Activated CD4-positive, alpha-beta T cell treated with anti-CD3 and anti-CD28 coated beads, Interleukin-2, amount 50 U/mL, for 16 hours (primary cell): ENCODE results near the gene AGMO.

Experiments
- DNase-seq: peaks from one replicate; pipeline ENCODE4 v3.0.0-alpha.2; 2020

Gene AGMO

DNA sequence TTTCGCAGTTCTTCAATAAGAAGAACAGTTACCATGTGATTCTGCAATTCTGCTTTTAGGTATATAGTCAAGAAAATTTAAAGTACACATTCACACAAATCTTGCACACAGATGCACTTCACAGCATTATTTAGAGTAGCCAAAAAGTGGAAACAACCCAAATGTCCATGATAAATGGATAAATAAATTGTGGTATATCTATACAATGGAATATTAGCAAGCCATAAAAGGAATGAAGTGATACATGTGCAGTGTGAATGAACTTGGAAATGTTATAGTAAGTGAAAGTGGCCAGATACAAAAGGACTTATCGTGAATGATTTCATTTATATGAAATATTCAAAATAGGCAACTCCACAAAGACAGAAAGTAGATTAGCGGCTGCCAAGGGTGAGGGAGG lies 109.1 kb downstream of the AGMO start:
- DNase-seq: no peak

DNA sequence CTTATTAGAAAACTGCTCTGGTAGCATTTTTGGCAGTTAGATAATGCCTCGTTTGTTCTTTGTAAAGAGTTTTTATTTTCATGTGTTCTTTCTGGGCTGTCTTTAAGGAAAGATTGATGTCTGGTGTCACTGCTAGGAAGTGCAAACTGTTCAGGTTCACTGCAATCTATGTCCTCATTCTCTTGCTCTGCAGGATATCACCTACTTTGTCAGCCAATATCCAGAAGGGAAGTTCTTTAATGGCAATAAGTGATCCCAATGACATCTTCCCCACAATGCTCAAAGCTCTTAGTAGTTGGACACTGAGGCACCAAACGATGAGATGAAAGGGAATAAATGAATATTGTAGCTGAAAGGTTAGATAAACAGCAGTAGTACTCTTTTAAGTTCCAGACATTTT lies 115.1 kb downstream of the AGMO start:
- no peak for DNase-seq

DNA sequence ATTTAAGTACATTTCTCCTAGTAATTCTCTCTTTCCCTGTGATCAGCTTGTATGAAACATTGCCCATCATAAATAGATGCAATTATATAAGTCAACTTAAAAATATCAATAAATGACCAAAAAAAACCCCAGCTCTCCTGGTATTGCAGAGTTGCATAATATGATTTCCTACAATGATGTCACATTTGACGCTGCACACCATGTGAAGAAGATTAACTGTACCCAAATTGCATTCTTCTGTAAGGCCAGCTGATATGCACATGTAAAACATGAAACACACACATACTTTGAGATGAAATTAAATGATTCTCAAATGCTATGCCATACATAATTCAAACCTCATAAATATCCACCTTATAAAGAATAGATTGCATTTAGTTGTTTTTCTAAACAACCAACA lies 115.5 kb downstream of the AGMO start:
- DNase-seq: no peak

DNA sequence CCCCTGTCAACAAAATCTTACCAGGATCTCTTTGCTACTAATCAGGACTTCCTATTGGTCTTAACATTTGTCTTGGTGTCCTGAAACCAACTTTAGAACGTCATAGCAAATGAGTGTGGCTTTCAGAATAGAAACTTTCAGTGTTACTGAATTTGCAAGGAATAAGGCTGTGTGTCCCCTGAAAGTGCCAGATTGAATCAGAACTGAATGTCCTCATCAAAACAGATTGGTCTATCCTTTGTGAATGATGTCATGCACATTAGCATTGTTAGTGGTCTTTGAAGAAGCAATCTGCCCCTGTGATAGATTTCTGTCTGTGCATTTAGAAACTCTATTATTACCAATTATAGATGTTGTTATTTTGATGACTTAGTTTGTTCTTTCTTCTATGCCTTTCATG lies 119.9 kb downstream of the AGMO start:
- no peak for DNase-seq

DNA sequence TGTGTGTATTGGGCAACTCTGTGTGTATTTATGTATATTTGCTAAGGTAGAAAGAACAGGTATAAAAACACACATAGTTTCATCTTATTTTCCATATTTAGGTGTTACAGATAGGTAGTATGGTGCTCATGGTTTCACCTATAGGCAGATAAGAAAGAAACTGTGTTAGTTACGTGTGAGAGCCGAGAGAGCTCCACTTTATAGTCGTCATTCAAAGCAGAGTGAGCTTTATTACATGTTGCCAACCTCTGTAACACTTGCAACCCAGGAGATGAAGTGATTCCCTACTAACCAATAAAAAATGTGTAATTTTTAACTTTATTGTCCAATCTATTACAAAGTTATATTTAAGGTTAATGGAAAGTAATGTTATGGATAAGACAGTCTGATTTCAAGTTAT lies 121.3 kb downstream of the AGMO start:
- DNase-seq: no peak

DNA sequence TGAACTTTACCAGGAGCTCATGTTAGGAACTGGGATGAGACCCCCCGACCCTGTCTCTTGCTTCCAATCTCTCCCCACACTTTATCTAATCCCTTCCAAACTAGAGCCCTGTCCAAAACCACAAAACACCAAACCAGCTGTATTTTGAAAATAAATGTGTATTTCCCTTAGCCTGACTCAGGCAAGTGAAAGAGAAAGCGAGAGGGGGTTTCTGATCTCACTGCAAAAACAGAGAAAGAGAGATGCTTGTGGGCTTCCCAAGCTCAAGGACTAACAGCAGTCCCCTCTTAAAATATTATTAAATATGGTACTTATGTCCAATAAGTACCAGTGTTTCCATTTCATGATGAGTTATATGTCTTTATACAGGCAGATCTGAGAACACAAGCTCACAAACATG lies 122.0 kb downstream of the AGMO start:
- DNase-seq: no peak

DNA sequence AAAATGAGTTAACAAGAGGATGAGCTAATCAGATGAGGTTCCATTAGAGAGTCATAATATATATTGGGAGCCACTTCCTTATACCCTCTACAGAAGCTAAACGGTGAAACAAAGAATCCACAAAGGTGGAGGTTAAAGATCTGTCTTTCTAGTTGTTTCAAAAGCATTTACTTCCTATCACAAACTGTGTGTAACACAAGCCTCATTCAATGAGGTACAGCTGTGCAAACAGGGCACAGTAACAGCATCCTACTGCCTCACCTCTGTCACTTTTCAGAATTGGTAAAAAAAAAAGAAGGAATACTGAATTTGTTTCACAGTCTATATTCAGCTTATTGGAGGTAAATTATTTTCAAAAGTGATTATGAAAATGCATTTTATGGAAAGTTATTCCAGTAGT lies 128.7 kb downstream of the AGMO start:
- no peak for DNase-seq

DNA sequence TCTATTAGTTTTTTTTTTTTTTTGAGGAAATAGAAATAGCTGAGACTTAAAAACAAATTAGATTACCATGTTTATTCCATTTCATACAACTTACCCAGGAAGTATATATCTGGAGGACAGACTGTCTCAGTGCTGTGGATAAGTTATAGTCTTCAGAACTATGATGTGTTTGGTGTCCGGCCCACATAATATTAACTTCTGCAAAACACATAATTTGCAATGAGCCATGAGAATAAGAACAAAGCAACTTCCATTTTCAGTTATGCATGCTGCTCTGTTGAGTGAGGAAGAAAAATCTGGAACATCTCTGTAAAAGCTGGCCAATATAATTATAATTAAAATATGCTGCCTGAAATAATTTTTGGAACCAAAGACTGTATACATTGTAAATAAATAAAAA lies 130.9 kb downstream of the AGMO start:
- no peak for DNase-seq

DNA sequence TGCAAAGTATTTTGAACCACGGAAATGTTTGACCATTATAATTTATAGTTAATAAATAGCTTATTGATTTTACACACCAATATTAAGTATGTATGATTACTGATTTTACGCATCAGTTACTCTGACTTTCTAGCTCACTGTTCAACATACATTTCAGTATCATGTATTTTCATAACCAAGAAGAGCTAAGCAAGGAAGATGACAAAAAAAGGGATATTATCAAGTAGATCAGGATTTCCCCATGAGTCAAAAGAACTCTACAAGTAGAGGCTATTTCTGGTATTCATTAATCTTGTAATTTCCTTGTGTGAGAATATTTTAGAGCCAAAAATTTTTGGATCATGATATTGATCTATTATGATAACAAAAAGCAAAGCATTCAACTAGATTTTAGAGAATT lies 131.6 kb downstream of the AGMO start:
- DNase-seq: no peak

DNA sequence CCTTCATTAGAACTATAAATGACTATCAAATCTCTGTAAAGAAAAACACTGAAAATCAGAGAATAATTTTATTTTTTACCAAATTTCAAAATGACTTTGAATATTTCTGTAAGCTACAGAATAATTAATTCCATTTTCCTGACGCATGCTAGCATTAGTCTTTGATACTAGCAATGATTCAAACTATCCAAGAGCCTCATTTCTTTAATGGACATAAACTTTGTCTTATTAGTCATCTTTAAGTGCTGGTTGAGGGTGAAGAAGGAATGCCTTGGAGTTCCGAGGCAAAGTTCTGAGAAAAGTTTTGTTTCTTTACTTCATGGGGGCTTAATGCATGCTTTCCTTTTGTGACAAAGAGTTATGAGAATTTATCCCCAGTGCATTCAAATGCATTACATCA lies 137.3 kb downstream of the AGMO start:
- no peak for DNase-seq

DNA sequence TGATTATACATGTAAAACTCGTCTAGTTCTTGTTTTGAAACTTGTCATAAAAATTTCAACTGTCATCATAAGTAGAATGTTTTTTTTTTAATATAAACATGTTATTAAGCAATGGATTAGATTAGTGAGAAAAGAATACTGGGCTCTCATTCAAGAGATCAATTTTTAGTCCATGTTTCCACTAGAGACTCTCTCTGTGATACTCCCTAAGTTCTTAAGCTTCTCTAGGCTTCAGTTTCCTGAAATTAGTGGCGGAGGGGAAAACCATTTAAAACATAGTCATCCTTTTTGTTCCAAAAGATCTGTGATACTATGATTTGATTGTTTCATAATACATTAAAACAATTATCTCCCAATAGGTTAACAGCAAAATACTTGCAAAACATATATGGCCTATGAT lies 142.2 kb downstream of the AGMO start:
- DNase-seq: no peak

DNA sequence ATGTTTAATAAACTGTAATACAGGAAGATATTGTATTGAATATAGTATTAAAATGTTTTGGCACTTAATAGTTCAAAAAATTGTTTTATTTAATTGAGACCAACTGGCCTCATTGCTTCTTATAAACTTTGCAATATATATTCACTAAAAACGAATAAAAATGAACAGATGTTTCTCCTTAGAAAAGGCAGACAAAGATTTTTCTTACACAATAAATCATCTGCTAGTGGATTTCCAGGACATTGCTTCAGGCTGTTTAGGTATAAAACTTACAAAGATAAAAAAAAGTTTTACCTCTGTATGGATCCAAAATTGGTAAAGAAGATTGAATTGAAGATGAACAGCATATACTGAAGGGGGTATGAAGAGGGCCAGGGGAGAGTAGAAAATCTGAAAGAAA lies 143.6 kb downstream of the AGMO start:
- DNase-seq: no peak

DNA sequence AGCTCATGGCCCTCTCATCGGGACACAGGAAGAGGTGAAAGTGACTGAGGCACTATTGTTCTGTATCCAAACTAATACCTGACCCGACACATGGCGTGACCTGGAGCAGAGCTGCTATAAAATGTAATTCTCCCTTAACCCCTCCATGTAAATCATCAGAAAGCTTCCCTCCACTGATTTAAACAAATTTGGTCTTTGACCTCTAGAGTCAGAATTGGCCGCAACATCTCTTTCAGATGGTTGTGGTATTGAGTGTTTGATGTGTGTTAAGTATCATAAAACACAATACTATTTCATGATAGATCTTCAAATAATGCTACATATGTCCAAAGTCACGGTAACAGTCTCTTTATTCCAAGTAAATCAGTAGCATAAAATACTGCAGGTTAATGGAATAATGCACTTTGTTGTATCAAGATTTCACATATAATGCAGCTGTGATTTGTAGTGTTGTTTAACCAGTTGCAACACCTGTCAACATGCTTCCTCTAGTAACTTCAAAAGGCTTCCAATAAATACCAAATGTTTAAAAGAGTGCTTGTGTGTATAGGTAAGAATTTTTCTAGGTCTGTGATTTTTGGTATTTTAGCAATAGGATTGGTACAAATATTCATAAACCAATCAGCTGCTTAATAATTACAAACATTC lies 144.3 kb downstream of the AGMO start:
- DNase-seq: no peak

DNA sequence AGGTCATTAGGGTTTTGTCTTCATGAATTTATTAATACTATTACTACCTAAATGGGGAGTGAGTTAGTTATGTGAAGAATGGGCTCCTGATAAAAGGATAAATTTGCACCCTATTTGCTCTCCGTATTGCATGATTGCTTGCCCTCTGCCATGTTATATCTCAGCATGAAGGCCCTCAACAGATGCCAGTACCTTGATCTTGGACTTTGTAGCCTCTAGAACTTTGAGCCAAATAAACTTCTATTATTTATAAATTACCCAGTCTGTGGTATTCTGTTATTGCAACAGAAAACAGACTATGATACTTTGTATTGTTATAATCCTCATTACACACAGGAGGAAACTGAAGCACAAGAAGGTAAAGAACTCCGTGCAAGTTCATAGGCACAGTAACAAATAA lies 150.8 kb downstream of the AGMO start:
- no peak for DNase-seq

DNA sequence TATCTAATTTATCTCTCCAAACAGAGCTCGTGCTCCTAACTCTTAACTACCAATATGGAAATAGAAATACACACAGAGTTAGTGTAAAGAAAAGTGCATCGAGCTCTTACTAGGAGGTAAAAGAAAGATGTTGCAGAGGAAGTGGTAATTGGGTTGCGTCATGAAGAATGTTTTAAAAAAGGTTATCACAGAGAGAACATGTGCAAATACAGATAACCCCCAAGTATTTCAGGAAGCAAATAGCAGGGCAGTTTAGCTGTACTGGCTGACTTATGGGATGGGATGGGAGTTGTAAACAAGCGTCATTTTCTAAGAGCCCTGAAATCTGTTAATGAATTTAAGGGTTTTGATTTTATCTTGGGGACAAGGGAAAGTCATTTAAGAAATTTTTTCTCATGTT lies 153.9 kb downstream of the AGMO start:
- no peak for DNase-seq

DNA sequence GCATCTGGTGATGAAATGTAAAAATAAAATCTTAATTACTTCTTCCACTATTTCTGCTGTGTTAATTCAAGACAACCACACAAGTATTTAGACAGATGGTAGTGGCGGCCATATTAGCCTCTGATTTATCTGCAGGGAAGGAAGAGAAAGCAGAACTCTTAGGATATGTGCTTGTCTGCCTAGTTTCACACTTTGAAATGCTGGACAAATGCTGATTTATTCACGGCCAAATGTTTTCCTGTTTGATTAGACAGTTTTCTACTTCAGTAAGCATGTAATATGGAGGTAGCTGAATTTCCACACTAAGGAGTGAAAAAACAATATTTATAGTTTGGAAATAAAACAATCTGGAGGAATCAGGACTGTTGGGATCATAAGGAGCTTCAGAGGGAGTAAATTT lies 158.1 kb downstream of the AGMO start:
- DNase-seq: no peak

DNA sequence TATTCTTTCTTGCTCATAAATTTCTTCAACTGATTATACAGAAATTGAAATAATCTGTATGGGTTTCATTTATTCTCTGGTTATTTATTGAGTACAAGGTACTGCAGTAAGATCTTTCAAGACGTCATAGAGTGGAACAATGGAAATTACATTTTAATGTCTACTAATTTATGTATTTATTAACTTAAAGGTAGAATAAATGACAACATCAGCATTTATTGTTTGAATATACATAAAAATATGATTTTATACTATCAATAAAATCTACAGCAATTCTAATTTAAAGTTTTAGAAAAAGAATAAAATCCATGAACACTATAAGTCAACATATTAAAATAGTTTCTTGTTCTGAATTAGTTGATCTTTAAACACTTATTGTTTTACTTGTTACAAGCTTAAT lies 158.5 kb downstream of the AGMO start:
- DNase-seq: no peak

DNA sequence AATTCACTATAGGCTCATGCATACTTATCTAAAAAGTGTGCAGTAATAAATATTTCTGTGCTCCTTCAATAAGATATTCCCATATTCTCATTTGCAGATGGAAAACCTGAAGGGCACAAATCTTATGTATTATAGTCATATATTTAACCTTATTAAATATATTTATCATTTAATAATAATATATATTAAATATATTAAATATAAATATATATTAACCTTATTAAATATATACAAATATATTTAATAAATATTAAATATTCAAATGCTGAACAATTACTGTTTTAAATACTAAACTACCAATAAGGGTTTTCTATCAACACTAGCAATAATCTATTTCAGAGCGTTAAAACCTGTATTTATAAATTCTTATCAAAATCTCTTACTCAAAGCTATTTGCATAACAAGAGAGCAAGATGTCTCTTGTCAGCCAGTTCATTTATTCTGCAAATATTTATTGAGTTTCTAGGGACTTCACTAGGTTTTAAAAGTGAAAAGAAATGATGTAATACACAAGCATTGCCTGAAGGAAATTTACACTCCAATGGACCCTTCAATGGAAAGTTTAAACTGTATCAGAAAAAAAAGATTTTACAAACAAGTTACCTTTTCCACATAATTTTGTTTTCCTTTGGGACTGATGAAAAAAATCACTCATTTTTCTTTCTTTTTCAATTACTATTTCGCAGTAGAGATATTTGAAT lies 159.2 kb downstream of the AGMO start:
- no peak for DNase-seq

DNA sequence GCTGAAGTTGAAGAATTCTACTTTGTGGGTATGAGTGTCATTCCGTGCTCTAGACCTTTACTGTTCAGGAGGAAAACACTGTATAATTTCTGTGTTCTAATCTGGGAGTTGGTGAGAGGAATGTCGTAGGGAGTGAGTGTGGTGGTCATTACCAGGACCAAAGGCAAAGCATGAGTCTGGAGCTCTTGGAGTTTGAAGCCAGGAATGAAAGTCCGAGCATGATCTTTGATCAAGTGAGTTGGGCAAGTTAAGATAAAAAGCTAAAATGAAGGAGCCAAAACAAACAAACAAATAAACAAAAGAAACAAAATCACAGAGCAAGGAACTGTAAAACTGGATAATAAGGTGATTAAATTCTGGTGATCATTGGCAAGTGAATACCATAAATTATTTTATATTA lies 161.4 kb downstream of the AGMO start:
- no peak for DNase-seq

DNA sequence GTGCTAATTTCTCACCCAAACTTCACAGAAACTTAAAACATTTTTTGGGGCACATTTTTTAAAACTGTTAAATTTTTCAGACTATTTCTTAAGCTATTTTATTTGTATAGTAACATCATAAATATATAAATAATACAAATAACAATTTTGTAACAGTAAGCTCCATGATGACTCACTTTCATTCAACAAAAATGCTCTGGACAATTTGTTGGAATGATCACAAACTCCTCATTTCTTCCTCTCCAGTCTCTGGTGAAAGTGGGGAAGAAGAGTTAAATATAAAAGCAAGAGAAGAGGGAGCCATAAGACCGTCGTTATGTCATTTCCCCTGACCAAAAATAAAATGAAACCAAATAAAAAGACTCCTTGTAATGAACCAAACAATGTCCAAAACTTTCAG lies 162.4 kb downstream of the AGMO start:
- no peak for DNase-seq

DNA sequence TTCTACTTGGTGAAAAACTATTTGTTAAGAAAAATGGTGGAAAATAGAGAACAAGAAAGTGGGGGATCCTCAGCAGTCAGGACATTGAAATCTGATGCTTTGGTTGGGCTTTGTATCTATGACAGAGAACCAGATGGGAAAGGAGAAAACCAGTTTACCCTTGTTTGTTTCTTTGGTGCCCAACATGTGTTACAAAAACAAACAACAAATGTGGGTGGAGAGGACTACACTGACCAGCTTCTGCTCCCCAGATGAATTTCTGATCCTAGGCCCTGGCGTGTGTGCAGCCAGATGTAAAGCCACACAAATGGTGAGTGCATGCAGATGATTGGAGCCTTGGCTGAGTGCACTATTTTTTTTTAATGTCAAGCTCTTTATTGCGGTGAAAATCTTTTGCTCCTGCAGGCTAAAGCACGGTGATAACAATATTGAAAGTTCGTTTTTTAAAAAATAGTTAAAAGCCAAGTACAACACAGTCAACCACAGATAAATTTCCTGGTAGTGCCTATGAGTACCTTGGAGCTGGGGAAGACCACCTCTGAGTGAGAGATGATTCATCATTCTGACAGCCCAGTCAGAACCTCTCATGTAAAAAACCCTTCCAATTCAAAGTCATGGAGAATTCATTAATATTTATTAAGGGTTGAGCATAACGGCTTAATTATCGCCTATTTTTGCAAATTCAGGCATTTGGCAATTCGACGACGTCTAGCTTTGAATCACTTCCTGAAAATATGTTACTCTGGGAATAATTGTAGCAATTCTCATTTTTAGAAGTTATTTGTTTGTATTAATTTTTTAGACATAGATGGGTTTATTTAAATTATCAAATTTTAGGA lies 163.7 kb downstream of the AGMO start:
- DNase-seq: no peak

DNA sequence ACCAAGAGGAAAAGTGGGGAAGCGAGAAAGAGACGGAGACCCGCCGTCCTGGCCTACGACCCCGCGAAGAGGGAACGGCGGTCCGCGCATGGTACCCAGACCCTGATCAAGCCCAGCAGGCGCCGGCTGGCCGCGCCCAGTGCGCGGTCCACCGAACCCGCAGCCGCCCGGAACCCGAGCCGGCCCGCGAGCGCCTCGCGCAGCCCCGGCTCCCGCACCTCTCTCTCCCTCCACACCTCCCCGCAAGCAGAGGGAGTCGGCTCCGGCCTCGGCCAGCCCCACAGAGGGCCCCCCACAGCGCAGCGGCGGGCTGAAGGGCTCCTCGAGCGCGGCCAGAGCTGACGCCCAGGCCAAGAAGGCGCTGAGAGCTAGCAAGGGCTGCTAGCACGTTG lies 164.7 kb downstream of the AGMO start:
- DNase-seq: no peak

DNA sequence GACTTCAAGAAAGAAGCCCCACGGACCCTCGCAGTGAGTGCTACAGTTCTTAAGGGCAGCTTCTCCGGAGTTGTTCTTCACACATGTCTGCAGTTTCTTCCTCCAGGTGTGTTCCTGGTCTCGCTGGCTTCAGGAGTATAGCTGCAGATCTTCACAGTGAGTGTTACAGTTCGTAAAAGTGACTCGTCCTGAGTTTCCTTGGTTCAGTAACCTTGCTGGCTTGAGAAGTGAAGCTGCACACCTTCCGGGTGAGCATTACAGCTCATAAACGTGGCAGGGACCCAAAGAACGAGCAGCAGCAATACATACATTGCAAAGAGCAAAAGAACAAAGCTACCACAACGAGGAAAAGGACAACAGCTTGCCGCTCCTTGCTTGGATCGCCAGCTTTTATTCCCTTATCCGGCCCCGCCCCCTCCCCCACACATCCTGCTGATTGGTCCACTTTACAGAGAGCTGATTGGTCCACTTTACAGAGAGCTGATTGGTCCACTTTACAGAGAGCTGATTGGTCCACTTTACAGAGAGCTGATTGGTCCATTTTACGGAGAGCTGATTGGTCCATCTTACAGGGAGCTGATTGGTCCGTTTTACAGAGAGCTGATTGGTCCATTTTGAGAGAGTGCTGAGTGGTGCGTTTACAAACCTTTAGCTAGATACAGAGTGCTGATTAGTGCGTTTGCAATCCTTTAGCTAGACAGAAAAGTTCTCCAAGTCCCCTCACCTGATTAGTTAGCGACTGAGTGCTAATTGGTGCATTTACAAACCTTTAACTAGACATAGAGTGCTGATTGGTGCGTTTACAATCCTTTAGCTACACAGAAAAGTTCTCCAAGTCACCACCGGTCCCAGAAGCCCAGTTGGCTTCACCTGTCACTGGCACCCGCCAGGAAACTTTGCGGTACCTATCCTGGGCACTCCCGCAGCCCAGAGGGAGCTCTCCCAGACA lies 165.3 kb downstream of the AGMO start:
- no peak for DNase-seq
